Endometrial microvascular endothelial cells (primary cell): ENCODE measurements around the gene CFAP20DC. TPM values are rescaled to one million over a fixed set of nuclear protein-coding genes. Genes with fewer than 3 reads are reported as not detected.

Source experiments
- in situ Hi-C: cut with HindIII; loops from 2 replicates; pipeline ENCODE4 v1.10.0; 2017; ENCODE audit warnings: low sequenced_read_pairs, low pct_unique_long_range_greater_than_20kb; ENCODE audit errors: inconsistent ontology term
- total RNA-seq: library from RNA; depleted of rRNA; stranded (reverse); fragments of >200 nt; gene quantifications from one replicate; pipeline ENCODE4 v1.2.3, GENCODE V29; 2015; ENCODE audit errors: inconsistent ontology term

CFAP20DC gene
- total RNA-seq, 1 donor from 2014 or later: 3.2 TPM

- in situ Hi-C loops: no loop called here
Observed at GRCh38 chr3:59043391-59043790, 6.4 kb downstream of the CFAP20DC start.

GRCh38 chr3:59040902-59041301 lies 8.9 kb downstream of the CFAP20DC start:
- in situ Hi-C loops: no loop called here

- in situ Hi-C loops: no loop called here
Observed at GRCh38 chr3:59027607-59028006, 22.2 kb downstream of the CFAP20DC start.

- in situ Hi-C loops: no loop called here
Observed at GRCh38 chr3:59023612-59024011, 26.2 kb downstream of the CFAP20DC start.

- in situ Hi-C loops: no loop called here
Observed at GRCh38 chr3:59017617-59017984, 32.2 kb downstream of the CFAP20DC start.

- in situ Hi-C loops: no loop called here
Observed at GRCh38 chr3:59016930-59017616, 32.8 kb downstream of the CFAP20DC start.

GRCh38 chr3:59013611-59014010 lies 36.2 kb downstream of the CFAP20DC start:
- in situ Hi-C loops: no loop called here

- in situ Hi-C loops: no loop called here
Observed at GRCh38 chr3:59006634-59007517, 42.9 kb downstream of the CFAP20DC start.

GRCh38 chr3:59001675-59002074 lies 48.1 kb downstream of the CFAP20DC start:
- in situ Hi-C loops: no loop called here

GRCh38 chr3:58999774-59000160 lies 50.1 kb downstream of the CFAP20DC start:
- in situ Hi-C loops: no loop called here

- in situ Hi-C loops: no loop called here
Observed at GRCh38 chr3:58999134-58999773, 50.6 kb downstream of the CFAP20DC start.

- in situ Hi-C loops: no loop called here
Observed at GRCh38 chr3:58998476-58999117, 51.2 kb downstream of the CFAP20DC start.

GRCh38 chr3:58996730-58997129 lies 53.1 kb downstream of the CFAP20DC start:
- in situ Hi-C loops: no loop called here

- in situ Hi-C loops: no loop called here
Observed at GRCh38 chr3:58994746-58995330, 55.0 kb downstream of the CFAP20DC start.

GRCh38 chr3:58993547-58993946 lies 56.3 kb downstream of the CFAP20DC start:
- in situ Hi-C loops: no loop called here

- in situ Hi-C loops: no loop called here
Observed at GRCh38 chr3:58991623-58992022, 58.2 kb downstream of the CFAP20DC start.

- in situ Hi-C loops: no loop called here
Observed at GRCh38 chr3:58991026-58991425, 58.8 kb downstream of the CFAP20DC start.

- in situ Hi-C loops: no loop called here
Observed at GRCh38 chr3:58989955-58990354, 59.9 kb downstream of the CFAP20DC start.

- in situ Hi-C loops: no loop called here
Observed at GRCh38 chr3:58989163-58989562, 60.7 kb downstream of the CFAP20DC start.
